Lower leg skin (tissue), 3 donors: ENCODE measurements around the gene HRG.

Experiments
- POLR2A ChIP-seq, 2 donors: fragments of 450-650 bp; IDR thresholded peaks; one replicate each; pipeline ENCODE4 v1.6.1; 2016 to 2017; ENCODE audit warnings: antibody characterized with exemption in 2 of 2, mild to moderate bottlenecking in 1 of 2, moderate library complexity in 1 of 2
- TF ChIP-seq, protein P1 (sequence below), 3 donors: fragments of 450-650 bp; IDR thresholded peaks; one replicate each; pipeline ENCODE4 v1.5.1; 2016; ENCODE audit warnings: antibody characterized with exemption in 3 of 3, mild to moderate bottlenecking in 3 of 3, moderate library complexity in 2 of 3

- TF ChIP-seq, protein P1, sequence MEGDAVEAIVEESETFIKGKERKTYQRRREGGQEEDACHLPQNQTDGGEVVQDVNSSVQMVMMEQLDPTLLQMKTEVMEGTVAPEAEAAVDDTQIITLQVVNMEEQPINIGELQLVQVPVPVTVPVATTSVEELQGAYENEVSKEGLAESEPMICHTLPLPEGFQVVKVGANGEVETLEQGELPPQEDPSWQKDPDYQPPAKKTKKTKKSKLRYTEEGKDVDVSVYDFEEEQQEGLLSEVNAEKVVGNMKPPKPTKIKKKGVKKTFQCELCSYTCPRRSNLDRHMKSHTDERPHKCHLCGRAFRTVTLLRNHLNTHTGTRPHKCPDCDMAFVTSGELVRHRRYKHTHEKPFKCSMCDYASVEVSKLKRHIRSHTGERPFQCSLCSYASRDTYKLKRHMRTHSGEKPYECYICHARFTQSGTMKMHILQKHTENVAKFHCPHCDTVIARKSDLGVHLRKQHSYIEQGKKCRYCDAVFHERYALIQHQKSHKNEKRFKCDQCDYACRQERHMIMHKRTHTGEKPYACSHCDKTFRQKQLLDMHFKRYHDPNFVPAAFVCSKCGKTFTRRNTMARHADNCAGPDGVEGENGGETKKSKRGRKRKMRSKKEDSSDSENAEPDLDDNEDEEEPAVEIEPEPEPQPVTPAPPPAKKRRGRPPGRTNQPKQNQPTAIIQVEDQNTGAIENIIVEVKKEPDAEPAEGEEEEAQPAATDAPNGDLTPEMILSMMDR (IDR thresholded peaks at IDR 0.05), result no peak
- no peak for TF ChIP-seq POLR2A (IDR thresholded peaks at IDR 0.05)
Measured at GRCh38 chr3:186622651-186623310, 43.0 kb upstream of the HRG start.
